Body of pancreas (tissue), 4 donors: ENCODE measurements around the gene ACOX1. TPM values are rescaled to one million over a fixed set of nuclear protein-coding genes. Genes with fewer than 3 reads are reported as not detected.

Experiments used
- ATAC-seq: fragments of 150-250 bp; one replicate; pipeline ENCODE4 v1.9.1; 2016
- DNase-seq, 4 donors: peaks; one replicate each; pipeline ENCODE4 v3.0.0-alpha.2; 2019
- H3K27ac ChIP-seq, 4 donors: fragments of 200-600 bp; sonication (generic); 1 replicate in 3 of 4; 2 replicates in 1 of 4; pipeline versions ENCODE4 v1.5.1 to v1.6.1; 2016 to 2019; ENCODE audit warnings: mild to moderate bottlenecking in 1 of 4, mixed read lengths in 1 of 4, moderate library complexity in 1 of 4
- H3K27me3 ChIP-seq, 2 donors: fragments of 200-600 bp; sonication (generic); one replicate each; pipeline ENCODE4 v1.6.0; 2016; ENCODE audit warnings: mild to moderate bottlenecking in 1 of 2
- H3K36me3 ChIP-seq, 2 donors: fragments of 200-600 bp; sonication (generic); replicated peaks in 1 of 2; 2 replicates each; pipeline ENCODE4 v1.5.1; 2016; ENCODE audit warnings: low read depth in 2 of 2; ENCODE audit not compliant: insufficient read depth in 1 of 2
- H3K4me1 ChIP-seq: fragments of 200-600 bp; sonication (generic); one replicate; pipeline ENCODE4 v1.6.0; 2016
- H3K4me3 ChIP-seq, 2 donors: fragments of 200-600 bp; sonication (generic); 1 replicate in 1 of 2; 2 replicates in 1 of 2; pipeline ENCODE4 v1.5.1; 2016 to 2019
- H3K9me3 ChIP-seq, 3 donors: fragments of 200-600 bp; sonication (generic); 1 replicate in 2 of 3; 2 replicates in 1 of 3; pipeline ENCODE4 v1.5.1; 2016
- CTCF ChIP-seq, 7 experiments: fragments of 450-650 bp in 4 of 7; fragments of 200-600 bp in 3 of 7; sonication (generic) in 3 of 7; IDR thresholded peaks; one replicate each; pipeline ENCODE4 v1.5.1; 2016 to 2019; ENCODE audit warnings: antibody characterized with exemption in 7 of 7
- POLR2A ChIP-seq, 3 donors: fragments of 450-650 bp; IDR thresholded peaks; one replicate each; pipeline ENCODE4 v1.6.1; 2016; ENCODE audit warnings: antibody characterized with exemption in 3 of 3, mild to moderate bottlenecking in 2 of 3
- WGBS, 2 donors: methylation state at CpG; one replicate each; pipeline ENCODE4 v1.1.5; 2017; 5-methylcytosine and 5-hydroxymethylcytosine counted together
- intact Hi-C: fragments of 100-400 bp; cut with DNase I; formaldehyde crosslinking; loops from one replicate; pipeline ENCODE4 v1.15.1; 2023
- total RNA-seq, 2 donors: library from RNA; depleted of rRNA; stranded (reverse); fragments of >200 nt; gene quantifications; one replicate each; pipeline ENCODE4 v1.1.0, GENCODE V29; 2016

Gene ACOX1
- total RNA-seq, 2 donors from 2014 or later, result 69.0 to 77.1 TPM

GRCh38 chr17:75926456-75926855, 52.5 kb downstream of the ACOX1 start:
- no peak for ATAC-seq
- H3K9me3 ChIP-seq, result no peaks in the 10 kb centered on the region
- 90 to 96% methylated on average over 4 of the region's 4 CpGs for WGBS, 2 donors
- DNase-seq, result no peak
- no peaks in the 10 kb centered on the region for H3K36me3 ChIP-seq
- intact Hi-C loops, result no loop called here
- H3K4me3 ChIP-seq, result no peak overlapping the region
- no peaks in the 10 kb centered on the region for H3K4me1 ChIP-seq
- no peak overlapping the region for H3K27ac ChIP-seq
- H3K27me3 ChIP-seq, result no peaks in the 10 kb centered on the region
- TF ChIP-seq CTCF (IDR thresholded peaks at IDR 0.05) (no peak), POLR2A (IDR thresholded peaks at IDR 0.05) (no peak)

- Histone ChIP-seq H3K36me3 (no peaks in the 10 kb centered on the region), H3K4me1 (no peaks in the 10 kb centered on the region), H3K4me3 (no peak overlapping the region), H3K27ac (no peak overlapping the region), H3K9me3 (no peaks in the 10 kb centered on the region), H3K27me3 (no peaks in the 10 kb centered on the region)
- DNase-seq (no peak), ATAC-seq (no peak)
- no peak for TF ChIP-seq CTCF (IDR thresholded peaks at IDR 0.05)
- no peak for TF ChIP-seq POLR2A (IDR thresholded peaks at IDR 0.05)
- 94 to 95% methylated on average over 12 to 15 of the region's 15 CpGs for WGBS, 2 donors
- intact Hi-C loops, result no loop called here
These were observed 53.1 kb downstream of the ACOX1 start for GRCh38 chr17:75925912-75926311.

DNA sequence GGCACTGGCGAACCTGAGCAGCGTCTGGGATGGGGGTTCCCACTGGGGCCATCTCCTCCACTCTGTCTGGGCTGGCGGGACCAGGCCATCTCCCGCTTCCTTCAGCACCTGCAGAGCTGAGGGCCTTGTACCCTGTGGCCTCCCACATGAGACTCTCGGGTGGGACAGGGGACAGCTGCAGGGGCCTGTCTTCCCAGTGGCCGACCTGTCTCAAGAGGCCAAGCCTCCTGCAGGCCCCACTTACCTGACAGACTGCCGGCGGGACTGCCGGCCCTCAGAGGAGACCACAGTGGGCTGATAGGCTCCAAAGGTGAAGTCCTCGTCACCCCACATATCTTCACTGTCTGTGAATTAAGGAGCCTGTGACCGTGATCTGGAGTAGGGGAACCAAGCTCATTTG, 53.9 kb downstream of the ACOX1 start:
- no peaks in the 10 kb centered on the region for H3K27me3 ChIP-seq
- WGBS, 2 donors, result 96% methylated on average over 7 of the region's 11 CpGs; no CpG with 5 or more reads in 1 of the 2 donors
- no peak for ATAC-seq
- no peak for TF ChIP-seq CTCF (IDR thresholded peaks at IDR 0.05)
- no peak for TF ChIP-seq POLR2A (IDR thresholded peaks at IDR 0.05)
- no peaks in the 10 kb centered on the region for H3K9me3 ChIP-seq
- no peaks in the 10 kb centered on the region for H3K4me1 ChIP-seq
- H3K27ac ChIP-seq, result no peak overlapping the region
- intact Hi-C loops, result no loop called here
- no peak for DNase-seq
- H3K36me3 ChIP-seq, result no peaks in the 10 kb centered on the region
- H3K4me3 ChIP-seq, result no peak overlapping the region

DNA sequence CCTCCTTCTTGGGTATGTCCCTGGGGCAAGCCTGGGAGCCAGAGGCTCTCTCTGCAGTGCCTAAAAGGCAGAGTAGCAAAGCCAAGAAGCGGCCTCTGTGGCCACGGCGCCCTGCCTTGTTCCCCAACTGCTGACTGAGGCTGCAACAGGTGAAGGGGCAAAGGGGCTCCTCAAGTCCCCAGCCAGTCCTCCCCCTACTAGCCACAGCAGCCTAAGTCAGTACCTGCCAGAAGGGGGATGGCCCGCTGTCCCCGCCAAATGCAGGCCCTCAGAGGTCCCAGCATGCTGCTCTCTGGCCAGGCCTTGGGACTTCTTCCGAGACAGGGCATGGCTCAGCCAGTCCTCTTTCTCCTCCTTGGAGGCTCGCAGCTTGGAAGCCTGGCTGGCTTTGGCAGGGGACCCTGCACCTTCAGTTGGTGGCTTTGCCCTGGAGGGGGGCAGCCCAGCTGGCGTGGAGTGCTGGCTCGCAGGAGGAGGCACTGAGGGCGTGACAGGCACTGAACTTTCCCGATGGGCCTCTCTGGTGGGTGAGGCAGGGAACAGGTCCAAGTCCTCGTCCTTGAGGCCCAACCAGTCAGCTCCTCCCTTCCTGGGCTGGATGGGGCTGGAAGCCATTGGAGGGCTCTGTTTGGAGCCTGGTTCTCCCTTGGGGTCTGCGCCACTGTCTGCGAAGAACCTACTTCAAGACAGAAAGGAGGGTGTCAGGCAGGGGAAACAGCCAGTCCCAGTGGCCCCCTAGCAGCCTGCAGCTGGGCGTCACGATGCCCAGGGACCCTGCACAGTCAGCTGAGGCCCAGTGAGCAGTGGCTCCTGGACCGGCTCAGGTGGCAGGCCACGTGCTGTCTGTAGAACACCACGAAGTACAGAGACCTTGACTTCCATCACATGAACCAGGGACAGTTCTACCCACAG, 55.7 kb downstream of the ACOX1 start:
- no peaks in the 10 kb centered on the region for H3K36me3 ChIP-seq
- no peak for TF ChIP-seq POLR2A (IDR thresholded peaks at IDR 0.05)
- TF ChIP-seq CTCF (IDR thresholded peaks at IDR 0.05), result no peak
- DNase-seq (no peak), ATAC-seq (no peak)
- no peak overlapping the region for H3K27ac ChIP-seq
- WGBS, 2 donors, result 82 to 84% methylated on average over 6 to 19 of the region's 19 CpGs
- no peaks in the 10 kb centered on the region for H3K4me1 ChIP-seq
- H3K4me3 ChIP-seq, result no peak overlapping the region
- intact Hi-C loops, result no loop called here
- H3K9me3 ChIP-seq, result no peaks in the 10 kb centered on the region
- no peaks in the 10 kb centered on the region for H3K27me3 ChIP-seq
